GM21367 (cell line): ENCODE measurements around the gene CNOT9.
"Not testable (repeated sequence)": the region's sequence is repeated elsewhere in the genome, so short reads cannot be mapped to it uniquely, and the experiment has no call there.

Experiments
- ATAC-seq: cut with Tn5 transposase; IDR thresholded peaks from one replicate; pipeline ENCODE4 v1.9.1; 2021; ENCODE audit not compliant: unreplicated experiment

Gene CNOT9

GRCh38 chr2:218568190-218569037, at the start of gene CNOT9, which contains the start of gene USP37:
TSS of gene CNOT9 (plus strand) at chr2:218568839. CDS start at chr2:218568955, 116 bp downstream.
TSS of gene USP37 (minus strand) at chr2:218568351. CDS start at chr2:218558653, 9,698 bp downstream.
- peak; percentile 62 for ATAC-seq

- no peak for ATAC-seq
Observed at GRCh38 chr2:218518876-218519275, 49.8 kb upstream of the CNOT9 start.

- no peak for ATAC-seq
Observed at GRCh38 chr2:218523651-218524050, 45.0 kb upstream of the CNOT9 start.

GRCh38 chr2:218528409-218528808, 40.2 kb upstream of the CNOT9 start:
- not testable (repeated sequence) for ATAC-seq

GRCh38 chr2:218529990-218530389, 38.6 kb upstream of the CNOT9 start:
- no peak for ATAC-seq

GRCh38 chr2:218536804-218537494, 31.7 kb upstream of the CNOT9 start:
- ATAC-seq, result no peak

GRCh38 chr2:218540015-218540414, 28.6 kb upstream of the CNOT9 start:
- ATAC-seq, result no peak

GRCh38 chr2:218546012-218546411, 22.6 kb upstream of the CNOT9 start:
- no peak for ATAC-seq

- no peak for ATAC-seq
Observed at GRCh38 chr2:218547511-218547910, 21.1 kb upstream of the CNOT9 start.

- ATAC-seq, result no peak
Observed at GRCh38 chr2:218547978-218548377, 20.7 kb upstream of the CNOT9 start.

- ATAC-seq, result not testable (repeated sequence)
Observed at GRCh38 chr2:218554225-218554624, 14.4 kb upstream of the CNOT9 start.

GRCh38 chr2:218555527-218555926, 13.1 kb upstream of the CNOT9 start:
- ATAC-seq, result no peak

GRCh38 chr2:218557941-218558340, 10.7 kb upstream of the CNOT9 start:
- no peak for ATAC-seq

GRCh38 chr2:218558986-218559385, 9.7 kb upstream of the CNOT9 start:
- no peak for ATAC-seq

- ATAC-seq, result no peak
Observed at GRCh38 chr2:218564056-218564455, 4.6 kb upstream of the CNOT9 start.

- ATAC-seq, result no peak
Observed at GRCh38 chr2:218566296-218566695, 2.3 kb upstream of the CNOT9 start.

- ATAC-seq, result peak; percentile 26
Observed at GRCh38 chr2:218567797-218568189, 846 bp upstream of the CNOT9 start.

GRCh38 chr2:218569038-218569431, 396 bp downstream of the CNOT9 start:
- ATAC-seq, result peak; percentile 24

- no peak for ATAC-seq
Observed at GRCh38 chr2:218569661-218570500, 1.2 kb downstream of the CNOT9 start.

- ATAC-seq, result no peak
Observed at GRCh38 chr2:218570850-218571249, 2.2 kb downstream of the CNOT9 start.

- no peak for ATAC-seq
Observed at GRCh38 chr2:218576854-218577253, 8.2 kb downstream of the CNOT9 start.
